G401 (cell line): Measurements from ENCODE around the gene ARHGAP33. TPM values are rescaled to one million over a fixed set of nuclear protein-coding genes. Genes with fewer than 3 reads are reported as not detected.
"Not testable (repeated sequence)": the region's sequence is repeated elsewhere in the genome, so short reads cannot be mapped to it uniquely, and the experiment has no call there.

Source experiments
- DNase-seq: peaks from one replicate; pipeline ENCODE4 v3.0.0-alpha.2; 2015; ENCODE audit warnings: low spot score
- in situ Hi-C: cut with HindIII; loops from 2 replicates; pipeline ENCODE4 v1.10.0; 2016; ENCODE audit warnings: low sequenced_read_pairs, mixed read lengths
- total RNA-seq: library from RNA; depleted of rRNA; stranded (reverse); fragments of >200 nt; shearing (Covaris generic); gene quantifications from 2 replicates; pipeline ENCODE4 v1.2.3, GENCODE V29; 2014

ARHGAP33 gene
- total RNA-seq, 1 experiment from 2014 or later = 4.6 TPM

DNA sequence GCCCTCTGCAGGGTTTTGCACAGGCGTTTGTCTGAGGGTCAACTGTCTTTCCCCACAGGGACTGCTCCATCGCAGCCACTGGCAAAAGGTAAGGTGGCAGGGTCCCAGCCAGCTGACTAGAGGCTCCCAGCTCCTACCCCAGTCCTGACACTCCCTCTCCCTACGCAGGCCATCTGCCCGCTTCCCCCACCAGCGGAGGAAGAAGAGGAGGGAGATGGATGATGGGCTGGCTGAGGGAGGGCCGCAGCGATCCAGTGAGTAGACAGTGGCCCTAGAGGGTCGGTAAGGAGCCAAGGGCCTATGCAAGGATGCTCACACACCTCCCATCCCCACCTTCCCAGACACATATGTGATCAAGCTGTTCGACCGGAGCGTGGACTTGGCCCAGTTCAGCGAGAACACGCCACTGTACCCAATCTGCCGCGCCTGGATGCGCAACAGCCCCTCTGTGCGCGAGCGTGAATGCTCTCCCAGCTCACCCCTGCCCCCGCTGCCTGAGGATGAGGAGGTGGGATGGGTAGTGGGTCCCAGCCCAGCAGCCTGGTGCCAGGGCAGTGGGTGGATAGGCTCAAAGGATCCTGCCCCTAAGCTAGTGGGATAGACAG, 22.5 kb upstream of the ARHGAP33 start:
- in situ Hi-C loops = no loop called here
- no peak for DNase-seq

GRCh38 chr19:35753634-35754369, 21.6 kb upstream of the ARHGAP33 start:
- in situ Hi-C loops = no loop called here
- no peak for DNase-seq

GRCh38 chr19:35754370-35755130, 20.8 kb upstream of the ARHGAP33 start:
- DNase-seq = no peak
- in situ Hi-C loops = no loop called here

GRCh38 chr19:35755131-35755549, 20.2 kb upstream of the ARHGAP33 start:
- in situ Hi-C loops = no loop called here

DNA sequence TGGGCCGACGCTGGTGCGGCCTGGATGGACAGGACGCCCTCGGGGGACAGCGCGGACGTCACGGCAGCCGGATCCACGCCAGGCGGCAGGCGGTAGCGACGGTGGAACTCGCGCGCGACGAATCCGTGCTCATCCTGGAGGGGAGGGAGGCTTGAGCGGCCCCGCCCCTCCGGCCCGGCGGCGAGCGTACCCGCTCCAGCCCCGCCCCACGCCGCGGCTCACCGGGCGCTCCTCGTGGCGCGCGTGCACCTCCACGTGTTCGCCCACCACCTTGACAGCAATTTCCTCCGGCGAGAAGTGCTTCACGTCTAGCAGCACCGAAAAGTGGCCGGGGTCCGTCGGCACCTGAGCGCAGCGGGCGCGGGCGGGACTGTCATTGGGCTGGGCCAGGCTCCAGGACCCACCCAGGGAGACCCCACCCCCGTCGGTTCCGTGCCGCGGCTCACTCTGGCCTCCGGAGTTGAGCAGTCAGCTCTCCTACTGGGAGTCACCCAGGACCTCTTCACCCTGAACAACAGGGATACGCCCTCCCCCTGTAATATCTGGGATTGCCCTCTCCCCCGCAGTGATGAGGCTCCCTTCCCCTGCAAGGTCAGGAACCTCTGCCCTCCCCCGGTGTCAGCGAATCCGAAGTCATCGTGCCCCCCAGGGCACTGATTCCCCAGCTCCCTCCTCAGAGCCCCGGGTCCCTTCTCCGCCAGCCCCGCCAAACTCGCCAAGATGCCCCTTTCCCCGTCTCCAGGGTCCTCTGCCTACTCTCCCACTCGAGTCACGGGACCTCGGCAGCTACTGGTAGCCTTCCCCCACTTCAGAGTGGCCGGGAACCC, 19.6 kb upstream of the ARHGAP33 start:
- in situ Hi-C loops = no loop called here
- no peak for DNase-seq

More at GRCh38 chr19:35755131-35755549, 20.2 kb upstream of the ARHGAP33 start:
- DNase-seq = no peak

DNA sequence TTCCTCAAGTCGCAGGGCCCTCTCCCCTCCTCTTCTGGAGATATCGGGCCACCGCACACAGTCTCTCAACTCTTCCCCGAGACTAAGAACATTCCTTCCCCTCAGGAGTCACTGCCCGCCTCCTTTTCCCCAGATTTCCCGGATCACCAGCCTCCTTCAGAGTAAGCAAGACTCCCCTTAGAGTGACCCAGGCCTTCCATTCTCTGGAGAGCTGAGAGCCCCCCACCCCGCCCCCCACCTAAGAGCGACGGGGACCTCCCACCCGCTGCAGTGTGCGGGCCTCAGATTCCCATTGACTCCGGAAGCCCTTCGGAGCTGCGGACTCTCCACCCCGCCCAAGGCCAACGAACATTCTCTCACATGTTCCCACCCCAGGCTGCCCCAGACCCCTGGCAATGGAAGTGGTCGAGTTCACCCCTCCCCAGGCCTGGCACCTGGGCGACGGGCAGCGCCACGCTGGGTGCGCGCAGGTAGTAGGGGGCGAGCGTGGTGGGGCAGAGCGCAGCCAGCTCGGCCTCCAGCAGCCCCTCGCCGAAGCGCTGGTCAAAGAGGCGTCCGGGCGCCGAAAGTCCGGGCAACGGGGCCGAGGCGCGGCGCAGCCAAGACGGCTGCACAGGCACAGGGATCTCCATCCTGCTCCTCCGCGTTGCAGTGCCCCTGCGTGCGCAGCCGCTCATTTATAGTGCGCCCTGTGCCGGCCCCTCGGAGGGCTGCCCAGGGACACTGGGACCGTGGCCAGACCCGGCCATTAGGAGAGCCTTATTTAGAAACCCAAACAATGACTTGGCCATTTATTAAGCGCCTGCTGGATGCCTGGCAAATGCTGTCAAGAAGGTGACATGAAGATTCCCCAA, 18.8 kb upstream of the ARHGAP33 start, which contains the start of gene HSPB6:
Gene HSPB6 (minus strand): TSS at position 653 of the 854 bp plus-strand sequence. CDS start 21 bp downstream, at position 632.
- peak; percentile 32 for DNase-seq
- in situ Hi-C loops = no loop called here

GRCh38 chr19:35757231-35757748, 18.1 kb upstream of the ARHGAP33 start:
- no peak for DNase-seq
- in situ Hi-C loops = no loop called here

- DNase-seq = peak; percentile 99
- in situ Hi-C loops = no loop called here
Observed at GRCh38 chr19:35757749-35758608, 17.4 kb upstream of the ARHGAP33 start, which contains the start of gene PROSER3. Gene PROSER3 (plus strand): TSS chr19:35758176. CDS start chr19:35758216, 40 bp downstream.

- no peak for DNase-seq
- in situ Hi-C loops = no loop called here
Observed at GRCh38 chr19:35759697-35760096, 15.7 kb upstream of the ARHGAP33 start.

- no peak for DNase-seq
- in situ Hi-C loops = no loop called here
Observed at GRCh38 chr19:35760711-35761349, 14.5 kb upstream of the ARHGAP33 start.

DNA sequence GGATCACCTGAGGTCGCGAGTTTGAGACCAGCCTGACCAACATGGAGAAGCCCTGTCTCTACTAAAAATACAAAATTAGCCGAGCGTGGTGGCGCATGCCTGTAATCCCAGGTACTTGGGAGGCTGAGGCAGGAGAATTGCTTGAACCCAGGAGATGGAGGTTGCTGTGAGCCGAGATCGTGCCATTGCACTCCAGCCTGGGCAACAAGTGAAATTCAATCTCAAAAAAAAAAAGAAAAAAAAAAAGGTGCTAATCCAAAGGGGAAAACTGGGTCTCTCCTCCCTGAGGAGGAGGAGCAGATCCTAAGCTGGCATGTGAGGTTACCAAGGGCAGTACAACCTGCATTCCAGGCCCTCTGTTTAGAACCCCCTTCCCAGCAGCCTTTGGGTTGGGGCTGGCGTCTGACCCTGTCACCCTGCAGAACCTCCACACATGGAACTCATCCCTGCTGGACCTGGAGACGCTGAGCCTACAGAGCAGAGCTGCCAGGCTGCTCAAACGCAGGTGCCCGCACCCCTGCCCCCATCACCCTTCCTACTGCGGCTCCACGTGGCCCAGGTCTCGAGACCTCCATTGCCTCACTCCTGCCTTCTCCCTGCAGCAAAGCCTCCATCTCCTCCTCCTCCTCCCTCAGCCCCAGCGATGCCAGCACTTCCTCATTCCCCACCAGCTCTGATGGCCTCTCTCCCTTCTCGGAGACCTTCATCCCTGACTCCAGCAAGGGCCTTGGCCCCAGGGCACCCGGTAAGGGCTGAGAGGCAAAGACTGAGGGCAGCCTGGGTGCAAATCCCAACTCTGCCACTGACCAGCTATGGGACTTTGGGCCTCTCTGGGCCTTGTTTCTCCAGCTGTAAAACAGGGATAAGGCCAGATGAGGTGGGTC, 10.7 kb upstream of the ARHGAP33 start:
- no peak for DNase-seq
- in situ Hi-C loops = no loop called here

- DNase-seq = no peak
- in situ Hi-C loops = no loop called here
Observed at GRCh38 chr19:35766571-35767104, 8.7 kb upstream of the ARHGAP33 start.

DNA sequence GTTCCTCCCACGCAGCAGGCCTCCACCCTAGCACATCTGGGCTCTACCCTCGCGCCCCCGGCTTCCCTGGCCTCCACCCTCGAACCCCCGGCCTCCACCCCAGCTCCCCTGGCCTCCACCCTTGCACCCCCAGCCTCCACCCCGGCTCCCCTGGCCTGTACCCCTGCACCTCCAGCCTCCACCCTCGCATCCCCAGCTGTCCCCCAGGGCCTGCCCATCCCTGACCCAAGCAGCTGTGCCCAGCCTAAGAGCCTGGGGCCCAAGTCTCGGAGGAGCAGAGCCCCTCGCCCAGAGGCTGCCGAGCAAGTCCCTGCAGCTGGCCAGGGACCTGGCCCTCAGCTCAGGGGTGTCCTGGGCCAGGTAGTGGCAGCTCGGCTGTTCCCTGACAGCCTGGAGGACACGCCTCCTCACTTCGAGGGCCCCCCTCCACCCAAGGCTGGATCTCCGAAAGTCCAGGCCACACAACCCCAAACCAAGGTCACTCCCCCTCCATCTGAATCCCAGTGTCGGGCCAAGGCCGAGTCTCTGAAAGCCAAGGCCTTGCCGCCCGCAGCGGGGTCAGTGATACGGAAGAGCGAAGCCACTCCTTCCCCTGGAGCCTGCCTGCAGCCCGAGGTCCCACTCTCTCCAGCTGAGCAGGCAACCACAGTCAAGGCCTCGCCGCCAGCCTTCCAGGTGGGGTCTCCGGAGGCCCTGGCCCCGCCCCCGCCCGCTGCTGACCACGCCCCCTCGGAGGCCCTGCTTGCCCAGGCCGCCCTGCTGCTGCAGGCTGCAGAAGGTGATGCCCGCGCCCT, 7.9 kb upstream of the ARHGAP33 start:
- in situ Hi-C loops = no loop called here
- DNase-seq = no peak

GRCh38 chr19:35768082-35768421, 7.3 kb upstream of the ARHGAP33 start:
- DNase-seq = no peak
- in situ Hi-C loops = no loop called here

DNA sequence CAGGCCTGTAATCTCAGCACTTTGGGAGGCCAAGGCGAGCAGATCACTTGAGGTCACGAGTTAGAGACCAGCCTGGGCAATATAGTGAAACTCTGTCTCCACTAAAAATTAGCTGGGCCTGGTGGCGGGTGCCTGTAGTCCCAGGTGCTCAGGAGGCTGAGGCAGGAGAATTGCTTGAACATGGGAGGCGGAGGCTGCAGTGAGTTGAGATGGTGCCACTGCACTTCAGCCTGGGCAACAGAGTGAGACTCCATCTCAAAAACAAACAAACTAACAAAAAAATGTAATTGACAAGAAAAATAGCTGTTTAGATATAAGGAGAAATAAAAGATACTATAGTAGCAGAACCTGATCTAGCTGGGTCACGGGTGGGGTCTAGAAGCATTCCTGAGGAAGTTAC, 3.0 kb upstream of the ARHGAP33 start:
- DNase-seq, in situ Hi-C loops: not testable (repeated sequence)
